Measurements from ENCODE around the gene TRIP4.

Gene TRIP4

DNA sequence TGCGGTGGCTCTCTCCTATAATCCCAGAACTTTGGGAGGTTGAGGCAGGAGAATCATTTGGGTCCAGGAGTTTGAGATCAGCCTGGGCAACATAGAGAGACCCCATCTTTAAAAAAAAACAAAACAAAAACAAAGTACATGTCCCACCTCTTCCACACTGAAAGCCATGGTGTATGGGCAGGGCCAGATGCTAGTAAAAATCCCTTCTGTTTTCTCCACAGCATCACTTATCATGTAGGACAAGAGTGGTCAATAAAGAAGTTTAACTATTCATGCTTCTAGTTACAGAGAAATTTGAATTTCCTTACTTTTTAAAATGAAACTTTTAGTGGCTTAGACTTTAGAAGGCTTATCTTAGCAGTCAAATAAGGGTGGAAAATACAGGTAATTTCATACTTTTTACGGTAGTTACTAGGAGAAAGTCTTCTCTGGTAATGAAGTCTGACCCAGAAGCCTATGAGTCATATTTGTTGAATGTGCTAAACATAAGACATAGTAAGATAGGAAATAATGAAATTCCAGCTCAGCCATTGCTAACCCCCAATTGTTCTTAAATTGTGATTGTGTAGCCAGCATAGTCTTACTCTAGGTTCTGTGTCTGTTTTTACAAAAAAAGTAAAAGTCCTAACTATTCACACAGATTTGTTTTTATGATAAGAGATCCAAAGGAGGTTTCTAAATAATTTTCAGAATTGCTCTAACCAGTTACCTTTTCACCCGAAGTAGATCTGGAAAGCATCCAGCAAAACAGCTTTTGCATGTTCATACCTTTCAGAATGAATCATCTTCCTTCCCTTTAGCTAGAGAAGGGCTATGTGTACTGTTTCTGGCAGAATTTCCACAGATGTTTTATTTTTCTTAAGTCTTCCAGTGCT is 56.3 kb downstream of the TRIP4 start:
- DNase-seq (ENCODE audit: low spot score): peak; percentile 74
- peak; percentile 88 for FAIRE-seq

DNA sequence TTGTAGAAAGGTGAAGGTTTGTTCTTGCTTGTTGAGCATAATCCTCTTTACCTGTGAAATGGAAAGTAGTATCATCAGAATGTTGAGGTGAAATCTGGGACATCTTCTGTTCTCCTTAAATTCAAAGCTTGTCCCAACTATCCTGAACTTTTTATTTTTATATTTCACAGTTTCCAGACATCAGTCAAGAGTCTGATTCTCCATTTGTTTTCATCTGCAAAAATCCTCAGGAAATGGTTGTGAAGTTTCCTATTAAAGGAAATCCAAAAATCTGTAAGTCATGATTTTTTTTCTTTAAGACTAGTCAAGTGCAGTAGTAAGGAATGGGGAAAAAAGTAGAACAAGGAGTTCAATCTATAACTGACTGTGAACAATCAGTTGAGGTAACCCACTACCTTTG is 57.2 kb downstream of the TRIP4 start:
- no peak for DNase-seq (ENCODE audit: low spot score)

DNA sequence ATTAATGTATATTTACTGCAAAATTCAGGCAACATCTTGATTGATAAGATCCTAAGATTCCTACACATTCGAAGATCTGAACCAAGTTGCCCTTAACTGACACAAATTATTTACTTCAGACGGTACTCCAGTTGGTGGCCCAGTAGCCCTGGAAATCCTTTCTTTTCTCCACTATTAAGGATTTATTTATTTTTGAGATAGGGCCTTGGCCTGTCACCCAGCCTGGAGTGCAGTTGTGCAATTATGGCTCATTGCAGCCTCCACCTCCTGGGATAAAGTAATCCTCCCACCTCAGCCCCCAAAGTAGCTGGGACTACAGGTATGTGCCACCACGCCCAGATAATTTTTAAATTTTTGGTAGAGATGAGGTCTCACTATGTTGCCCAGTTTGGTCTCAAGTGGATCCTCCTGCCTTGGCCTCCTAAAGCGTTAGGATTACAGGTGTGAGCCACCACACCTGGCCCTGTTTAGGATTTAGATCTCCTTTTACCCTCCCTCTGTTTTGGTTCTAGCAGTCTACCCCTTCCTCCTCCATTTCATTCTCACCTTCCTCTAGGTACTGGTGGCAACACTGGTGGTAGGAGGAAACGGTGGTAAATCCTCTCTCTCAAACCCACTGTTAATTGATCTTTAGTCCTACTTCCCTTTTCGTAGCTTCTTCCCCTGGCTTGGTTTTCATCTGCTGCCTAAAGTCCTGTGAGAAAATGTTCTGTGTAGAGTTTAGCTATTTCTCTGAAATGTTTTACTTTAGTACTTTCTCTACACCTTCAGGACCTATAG is 60.1 kb downstream of the TRIP4 start:
- FAIRE-seq (no peak), DNase-seq (ENCODE audit: low spot score) (no peak)

More for the DNA sequence above, 57.2 kb downstream of the TRIP4 start:
- no peak for FAIRE-seq

DNA sequence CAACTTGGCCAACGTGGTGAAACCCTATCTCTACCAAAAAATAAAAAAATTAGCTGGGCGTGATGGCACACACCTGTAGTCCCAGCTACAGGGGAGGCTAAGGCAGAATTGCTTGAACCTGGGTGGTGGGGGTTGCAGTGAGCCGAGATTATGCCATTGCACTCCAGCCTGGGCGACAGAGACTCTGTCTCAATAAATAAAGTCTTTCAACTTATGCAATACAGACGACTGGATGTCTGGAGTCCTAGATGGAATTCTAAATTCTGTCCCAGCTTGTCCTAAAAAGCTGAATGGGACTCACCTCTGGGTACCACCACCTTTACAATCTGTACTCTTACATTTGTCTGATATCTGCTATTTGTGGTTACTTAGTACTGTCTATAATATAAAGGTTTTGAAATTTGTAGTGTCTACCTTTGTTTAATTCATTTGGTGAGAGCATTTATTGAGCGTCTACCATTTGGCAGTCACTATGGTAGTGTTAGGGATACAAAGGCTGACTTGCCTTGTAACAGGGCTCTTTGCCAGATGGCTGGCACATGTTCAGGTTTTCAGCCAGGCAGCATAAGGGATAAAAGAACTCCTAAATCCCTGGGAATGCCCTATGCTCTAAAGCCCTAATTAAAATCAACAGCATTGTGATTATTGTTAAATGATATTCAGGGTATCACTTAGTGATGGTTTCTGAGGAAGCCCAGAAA is 65.5 kb downstream of the TRIP4 start:
- FAIRE-seq (no peak), DNase-seq (ENCODE audit: low spot score) (no peak)

- DNase-seq (ENCODE audit: low spot score) (no peak), FAIRE-seq (no peak)
Measured at GRCh38 chr15:64453689-64454037, 66.0 kb downstream of the TRIP4 start.

GRCh38 chr15:64454282-64454681 is 66.6 kb downstream of the TRIP4 start:
- no peak for DNase-seq (ENCODE audit: low spot score)
- FAIRE-seq: no peak

DNA sequence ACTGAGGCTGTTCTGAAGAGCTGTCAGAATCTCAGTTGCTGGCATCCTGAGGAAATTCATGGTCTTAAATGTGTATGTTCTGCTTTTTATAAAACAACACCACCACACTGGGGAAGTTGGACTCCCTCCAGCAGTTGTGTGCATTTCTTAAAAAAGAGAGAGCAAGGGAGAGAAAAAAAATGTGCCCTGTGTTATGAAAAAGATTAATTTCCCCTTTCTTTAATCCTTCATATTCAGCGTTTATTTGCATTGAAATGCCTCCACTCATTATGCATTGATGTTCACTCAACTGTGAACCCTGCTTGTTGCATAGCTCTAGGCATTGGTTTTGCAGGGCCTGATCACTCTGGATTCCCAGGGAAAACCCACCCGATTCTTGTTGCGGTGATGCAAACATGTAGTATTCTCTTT is 68.3 kb downstream of the TRIP4 start:
- FAIRE-seq: no peak
- DNase-seq (ENCODE audit: low spot score): no peak

DNA sequence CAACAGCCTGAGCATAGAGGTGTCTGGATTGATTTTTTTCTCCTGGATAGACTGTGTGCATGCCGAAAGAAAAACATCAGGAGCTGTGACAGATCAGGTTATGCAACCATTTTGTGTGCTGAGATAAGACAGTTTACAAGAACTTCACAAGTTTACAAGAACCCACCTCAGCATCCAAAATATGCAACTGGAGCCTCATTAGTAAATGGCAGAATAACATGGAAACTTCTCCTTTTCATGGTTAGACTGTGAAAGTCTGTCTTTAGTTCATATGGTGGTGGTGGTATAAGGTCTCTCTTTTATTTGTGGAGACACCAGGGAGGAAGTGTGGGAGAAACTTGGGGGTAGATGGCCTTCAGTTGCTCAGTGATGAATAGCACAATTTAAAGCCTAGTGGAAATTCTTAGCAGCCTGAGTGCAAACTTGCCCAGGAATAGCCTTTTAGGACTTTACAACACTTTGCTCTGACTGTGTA is 69.0 kb downstream of the TRIP4 start:
- FAIRE-seq (no peak), DNase-seq (ENCODE audit: low spot score) (no peak)

- DNase-seq (ENCODE audit: low spot score) (no peak), FAIRE-seq (no peak)
Measured at GRCh38 chr15:64459066-64459781, 71.6 kb downstream of the TRIP4 start.

- FAIRE-seq (no peak), DNase-seq (ENCODE audit: low spot score) (peak; percentile 83)
Measured at GRCh38 chr15:64460206-64460723, 72.6 kb downstream of the TRIP4 start, which contains the start of gene ZNF609. Gene ZNF609, plus strand, starts transcription at chr15:64460578. Its CDS starts 38,842 bp downstream, at chr15:64499420.

- DNase-seq (ENCODE audit: low spot score): peak; percentile 50
- peak; percentile 27 for FAIRE-seq
Measured at GRCh38 chr15:64460724-64461720, 73.4 kb downstream of the TRIP4 start.

GRCh38 chr15:64461721-64462162 is 74.1 kb downstream of the TRIP4 start:
- FAIRE-seq: no peak

DNA sequence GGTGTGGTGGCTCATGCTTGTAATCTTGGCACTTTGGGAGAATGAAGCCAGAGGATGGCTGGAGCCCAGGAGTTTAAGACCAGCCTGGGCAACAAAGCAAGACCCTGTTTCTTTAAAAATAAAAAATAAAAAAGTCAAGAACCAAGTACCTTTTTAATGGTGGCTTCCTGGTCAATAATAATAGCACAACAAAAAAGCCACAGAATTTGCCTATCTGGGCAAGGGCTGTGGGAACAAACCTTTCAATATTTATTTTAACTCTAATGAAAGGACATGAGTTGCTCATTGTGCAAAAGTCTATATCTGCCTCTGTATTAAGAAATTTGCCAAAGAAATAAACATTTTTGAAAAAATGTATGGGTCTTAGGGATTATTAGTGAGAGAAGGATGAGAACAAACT is 74.9 kb downstream of the TRIP4 start:
- no peak for FAIRE-seq
- DNase-seq (ENCODE audit: low spot score): no peak

More at GRCh38 chr15:64461721-64462162, 74.1 kb downstream of the TRIP4 start:
- no peak for DNase-seq (ENCODE audit: low spot score)

GRCh38 chr15:64464276-64465005 is 76.8 kb downstream of the TRIP4 start:
- DNase-seq (ENCODE audit: low spot score): no peak
- no peak for FAIRE-seq

DNA sequence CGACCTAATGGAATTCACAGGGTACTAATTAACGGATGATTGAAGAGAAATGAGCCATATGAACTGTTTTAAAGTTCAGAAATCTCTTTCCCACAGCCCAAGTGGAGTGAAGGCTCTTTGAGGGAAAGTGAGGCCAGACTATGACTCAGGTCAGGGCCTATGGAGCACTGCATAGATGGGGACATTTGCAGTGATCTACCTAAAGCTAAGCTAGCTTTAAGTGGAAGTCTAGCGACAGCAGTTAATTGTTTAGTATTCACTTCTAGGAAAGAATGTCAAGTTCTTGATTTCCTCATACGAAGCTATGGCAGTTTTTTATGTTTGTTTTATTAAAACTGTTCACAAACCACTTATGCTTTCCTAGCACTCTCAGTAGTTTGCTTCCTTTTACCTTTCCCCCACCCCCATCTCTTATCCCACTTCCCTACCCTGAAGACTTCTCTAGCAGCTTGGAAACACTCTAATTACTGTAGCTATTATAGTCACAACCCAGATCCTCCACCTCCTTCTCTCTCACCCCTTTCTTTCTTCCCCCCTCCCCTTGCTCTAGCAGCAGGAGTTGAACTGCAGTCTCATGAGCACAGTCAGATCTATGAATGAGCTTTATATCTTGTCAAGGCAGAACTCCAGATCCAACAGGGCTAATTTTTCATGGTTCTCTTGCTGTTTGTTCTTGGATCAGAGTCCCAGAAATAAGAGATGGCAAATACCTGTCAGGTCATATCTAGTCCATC is 78.9 kb downstream of the TRIP4 start:
- DNase-seq (ENCODE audit: low spot score) (no peak), FAIRE-seq (no peak)

GRCh38 chr15:64472161-64472560 is 84.5 kb downstream of the TRIP4 start:
- FAIRE-seq: no peak
- no peak for DNase-seq (ENCODE audit: low spot score)

DNA sequence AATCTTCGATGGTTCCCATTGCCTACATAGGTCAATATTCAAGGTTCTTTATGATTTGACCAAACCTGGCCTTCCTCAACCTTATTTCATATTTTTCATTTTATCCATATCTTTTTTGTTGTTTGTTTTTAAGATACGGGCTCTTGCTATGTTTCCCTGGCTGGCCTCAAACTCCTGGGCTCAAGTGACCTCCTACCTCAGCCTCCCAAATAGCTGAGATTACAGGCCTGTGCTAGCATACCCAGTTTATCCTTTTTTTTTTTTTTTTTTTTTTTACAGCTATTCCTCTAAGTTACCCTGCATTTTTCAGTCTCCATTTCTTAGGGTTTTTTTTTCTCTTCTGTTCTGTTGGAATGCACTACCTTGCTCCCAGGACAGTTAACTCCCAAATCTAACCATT is 87.2 kb downstream of the TRIP4 start:
- DNase-seq (ENCODE audit: low spot score) (no peak), FAIRE-seq (no peak)

DNA sequence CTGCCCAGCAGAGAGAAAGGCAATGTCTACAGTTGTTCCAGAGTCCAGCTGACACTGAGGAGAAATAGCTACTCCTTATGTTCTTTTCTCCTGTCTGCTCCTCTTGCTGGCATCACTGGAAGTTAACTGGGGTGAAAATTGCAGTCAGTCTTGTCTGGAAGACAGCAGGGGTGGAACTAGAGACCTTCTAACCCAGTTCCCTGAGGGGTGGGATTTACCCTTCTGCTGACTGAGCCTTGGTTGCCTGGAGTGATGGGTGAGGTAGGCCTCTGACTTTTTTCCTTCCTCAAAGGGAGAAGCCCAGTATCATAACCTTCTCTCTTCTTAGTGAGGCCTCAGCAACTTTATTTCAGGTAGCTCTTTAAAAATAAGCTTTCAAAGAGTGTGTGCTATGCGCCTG is 88.9 kb downstream of the TRIP4 start:
- DNase-seq (ENCODE audit: low spot score): no peak
- FAIRE-seq: no peak

Measured in RCC 7860 (cell line).